ENCODE results near the gene MAP1LC3A.

The MAP1LC3A gene

GRCh38 chr20:34525709-34526416 lies 32.7 kb upstream of the MAP1LC3A start:
- H3K27ac ChIP-seq (ENCODE audit: poor library complexity, severe bottlenecking) = peak overlapping the region; percentile 60

GRCh38 chr20:34526466-34526865 lies 32.1 kb upstream of the MAP1LC3A start:
- H3K4me1 ChIP-seq (ENCODE audit: insufficient read depth, poor library complexity, severe bottlenecking) = peaks cover 18% of the 10 kb centered on the region
- DNase-seq (ENCODE audit: low spot score) = no peak
- H3K4me3 ChIP-seq (ENCODE audit: severe bottlenecking) = no peak overlapping the region
- H3K36me3 ChIP-seq (ENCODE audit: low read depth) = peaks cover 65% of the 10 kb centered on the region
- H3K9me3 ChIP-seq (ENCODE audit: severe bottlenecking) = no peaks in the 10 kb centered on the region
- peak overlapping the region; percentile 60 for H3K27ac ChIP-seq (ENCODE audit: poor library complexity, severe bottlenecking)
- no peak for ATAC-seq (ENCODE audit: low read depth)
- no peaks in the 10 kb centered on the region for H3K27me3 ChIP-seq (ENCODE audit: insufficient read depth, poor library complexity, severe bottlenecking)
- TF ChIP-seq CTCF (IDR thresholded peaks at IDR 0.05; ENCODE audit: poor library complexity, severe bottlenecking) = no peak

More at GRCh38 chr20:34525709-34526416, 32.7 kb upstream of the MAP1LC3A start:
- no peak for TF ChIP-seq CTCF (IDR thresholded peaks at IDR 0.05; ENCODE audit: poor library complexity, severe bottlenecking)
- H3K9me3 ChIP-seq (ENCODE audit: severe bottlenecking) = no peaks in the 10 kb centered on the region
- DNase-seq (ENCODE audit: low spot score) = peak; percentile 100
- peak; percentile 92 for ATAC-seq (ENCODE audit: low read depth)
- no peaks in the 10 kb centered on the region for H3K27me3 ChIP-seq (ENCODE audit: insufficient read depth, poor library complexity, severe bottlenecking)
- H3K36me3 ChIP-seq (ENCODE audit: low read depth) = peaks cover 60% of the 10 kb centered on the region
- H3K4me3 ChIP-seq (ENCODE audit: severe bottlenecking) = no peak overlapping the region
- H3K4me1 ChIP-seq (ENCODE audit: insufficient read depth, poor library complexity, severe bottlenecking) = peaks cover 18% of the 10 kb centered on the region

- peaks cover 68% of the 10 kb centered on the region for H3K36me3 ChIP-seq (ENCODE audit: low read depth)
- no peaks in the 10 kb centered on the region for H3K27me3 ChIP-seq (ENCODE audit: insufficient read depth, poor library complexity, severe bottlenecking)
- H3K27ac ChIP-seq (ENCODE audit: poor library complexity, severe bottlenecking) = peak overlapping the region; percentile 60
- no peak for ATAC-seq (ENCODE audit: low read depth)
- DNase-seq (ENCODE audit: low spot score) = peak; percentile 48
- H3K4me3 ChIP-seq (ENCODE audit: severe bottlenecking) = no peak overlapping the region
- no peak for TF ChIP-seq CTCF (IDR thresholded peaks at IDR 0.05; ENCODE audit: poor library complexity, severe bottlenecking)
- peaks cover 18% of the 10 kb centered on the region for H3K4me1 ChIP-seq (ENCODE audit: insufficient read depth, poor library complexity, severe bottlenecking)
- H3K9me3 ChIP-seq (ENCODE audit: severe bottlenecking) = no peaks in the 10 kb centered on the region
Observed at GRCh38 chr20:34527016-34527415, 31.5 kb upstream of the MAP1LC3A start.

GRCh38 chr20:34528921-34529297 lies 29.6 kb upstream of the MAP1LC3A start:
- no peak overlapping the region for H3K27ac ChIP-seq (ENCODE audit: poor library complexity, severe bottlenecking)
- H3K4me1 ChIP-seq (ENCODE audit: insufficient read depth, poor library complexity, severe bottlenecking) = peaks cover 18% of the 10 kb centered on the region
- no peaks in the 10 kb centered on the region for H3K9me3 ChIP-seq (ENCODE audit: severe bottlenecking)
- H3K27me3 ChIP-seq (ENCODE audit: insufficient read depth, poor library complexity, severe bottlenecking) = no peaks in the 10 kb centered on the region
- no peak for ATAC-seq (ENCODE audit: low read depth)
- H3K36me3 ChIP-seq (ENCODE audit: low read depth) = peaks cover 82% of the 10 kb centered on the region
- H3K4me3 ChIP-seq (ENCODE audit: severe bottlenecking) = no peak overlapping the region
- DNase-seq (ENCODE audit: low spot score) = peak; percentile 67
- no peak for TF ChIP-seq CTCF (IDR thresholded peaks at IDR 0.05; ENCODE audit: poor library complexity, severe bottlenecking)

- Histone ChIP-seq H3K36me3 (ENCODE audit: low read depth) (peaks cover 90% of the 10 kb centered on the region), H3K4me3 (ENCODE audit: severe bottlenecking) (no peak overlapping the region), H3K27me3 (ENCODE audit: insufficient read depth, poor library complexity, severe bottlenecking) (no peaks in the 10 kb centered on the region), H3K27ac (ENCODE audit: poor library complexity, severe bottlenecking) (no peak overlapping the region), H3K4me1 (ENCODE audit: insufficient read depth, poor library complexity, severe bottlenecking) (peaks cover 18% of the 10 kb centered on the region), H3K9me3 (ENCODE audit: severe bottlenecking) (no peaks in the 10 kb centered on the region)
- no peak for TF ChIP-seq CTCF (IDR thresholded peaks at IDR 0.05; ENCODE audit: poor library complexity, severe bottlenecking)
- DNase-seq (ENCODE audit: low spot score) (peak; percentile 57), ATAC-seq (ENCODE audit: low read depth) (no peak)
Observed at GRCh38 chr20:34529742-34530141, 28.8 kb upstream of the MAP1LC3A start.
